Fibroblast of skin of abdomen (primary cell): ENCODE data around the gene RGS5.

Experiments used
- DNase-seq: peaks from one replicate; pipeline ENCODE4 v3.0.0-alpha.2; 2013

Gene RGS5

GRCh38 chr1:163144418-163144817, 58.3 kb downstream of the RGS5 start:
- no peak for DNase-seq

GRCh38 chr1:163142152-163142551, 60.6 kb downstream of the RGS5 start:
- no peak for DNase-seq

GRCh38 chr1:163141556-163141955, 61.2 kb downstream of the RGS5 start:
- no peak for DNase-seq

GRCh38 chr1:163137556-163138265, 65.0 kb downstream of the RGS5 start:
- no peak for DNase-seq

- no peak for DNase-seq
These were observed 70.7 kb downstream of the RGS5 start for GRCh38 chr1:163131981-163132380.

GRCh38 chr1:163130225-163130856, 72.4 kb downstream of the RGS5 start:
- no peak for DNase-seq

GRCh38 chr1:163128282-163128681, 74.4 kb downstream of the RGS5 start:
- DNase-seq, result no peak

- DNase-seq, result no peak
These were observed 77.9 kb downstream of the RGS5 start for GRCh38 chr1:163124812-163125211.

GRCh38 chr1:163120372-163120771, 82.3 kb downstream of the RGS5 start:
- no peak for DNase-seq

- no peak for DNase-seq
These were observed 83.0 kb downstream of the RGS5 start for GRCh38 chr1:163119707-163120106.

- DNase-seq, result no peak
These were observed 86.8 kb downstream of the RGS5 start for GRCh38 chr1:163115887-163116286.

GRCh38 chr1:163107655-163108054, 95.1 kb downstream of the RGS5 start:
- no peak for DNase-seq

GRCh38 chr1:163106364-163106987, 96.2 kb downstream of the RGS5 start:
- DNase-seq, result no peak

- no peak for DNase-seq
These were observed 98.2 kb downstream of the RGS5 start for GRCh38 chr1:163104385-163105099.

- DNase-seq, result no peak
These were observed 100.1 kb downstream of the RGS5 start for GRCh38 chr1:163102590-163102989.

- DNase-seq, result no peak
These were observed 107.5 kb downstream of the RGS5 start for GRCh38 chr1:163095213-163095612.

GRCh38 chr1:163094589-163094988, 108.1 kb downstream of the RGS5 start:
- no peak for DNase-seq

GRCh38 chr1:163094182-163094581, 108.5 kb downstream of the RGS5 start:
- DNase-seq, result no peak

- no peak for DNase-seq
These were observed 109.1 kb downstream of the RGS5 start for GRCh38 chr1:163093579-163093978.

- DNase-seq, result no peak
These were observed 109.5 kb downstream of the RGS5 start for GRCh38 chr1:163093169-163093568.
